ENCODE results near the gene DBF4B. TPM values are rescaled to one million over a fixed set of nuclear protein-coding genes. Genes with fewer than 3 reads are reported as not detected.
A peak's percentile ranks its signal among the peaks of the same experiment; 100 is the strongest.

Gene DBF4B
- total and polyA plus RNA-seq, 11 donors = 1.4 to 5.3 (median 3.8) TPM

DNA sequence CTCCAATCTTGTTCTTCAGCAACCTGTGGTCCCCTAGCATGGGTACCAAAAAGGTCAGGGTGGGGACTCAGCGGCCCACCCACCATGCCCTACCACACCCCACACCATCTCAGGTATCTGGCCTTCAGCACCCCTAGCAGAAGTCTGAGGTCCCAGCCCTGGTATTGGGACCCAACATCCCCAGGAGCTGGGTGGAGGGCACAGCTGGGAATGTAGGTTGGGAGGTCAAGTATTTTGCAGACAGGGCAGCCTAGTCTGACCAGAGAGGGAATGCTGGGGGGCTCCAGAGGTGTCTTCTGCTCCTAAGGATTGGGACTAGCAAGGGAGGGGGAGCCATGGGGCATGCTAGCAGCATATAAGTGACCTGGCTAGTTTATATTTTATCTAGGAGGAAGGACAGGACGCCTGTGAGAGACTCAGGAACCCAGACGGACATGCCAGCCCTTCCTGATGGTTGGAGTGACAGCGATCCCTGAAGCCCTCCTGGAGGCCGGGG lies 49.5 kb downstream of the DBF4B start:
- Histone ChIP-seq H3K4me1 (peaks cover 0 to 28% (median 9%) of the 10 kb centered on the region in 12 donors), H3K36me3 (no peaks in the 10 kb centered on the region), H3K27me3 (peaks cover 4 to 32% (median 13%) of the 10 kb centered on the region in 9 donors), H3K4me3 (peak overlapping the region in 3 of 12 donors; percentile 59 to 64 (median 61)), H3K9me3 (no peaks in the 10 kb centered on the region), H3K27ac (peak overlapping the region in 4 of 12 donors; percentile 14 to 55 (median 34))
- TF ChIP-seq, protein P1, sequence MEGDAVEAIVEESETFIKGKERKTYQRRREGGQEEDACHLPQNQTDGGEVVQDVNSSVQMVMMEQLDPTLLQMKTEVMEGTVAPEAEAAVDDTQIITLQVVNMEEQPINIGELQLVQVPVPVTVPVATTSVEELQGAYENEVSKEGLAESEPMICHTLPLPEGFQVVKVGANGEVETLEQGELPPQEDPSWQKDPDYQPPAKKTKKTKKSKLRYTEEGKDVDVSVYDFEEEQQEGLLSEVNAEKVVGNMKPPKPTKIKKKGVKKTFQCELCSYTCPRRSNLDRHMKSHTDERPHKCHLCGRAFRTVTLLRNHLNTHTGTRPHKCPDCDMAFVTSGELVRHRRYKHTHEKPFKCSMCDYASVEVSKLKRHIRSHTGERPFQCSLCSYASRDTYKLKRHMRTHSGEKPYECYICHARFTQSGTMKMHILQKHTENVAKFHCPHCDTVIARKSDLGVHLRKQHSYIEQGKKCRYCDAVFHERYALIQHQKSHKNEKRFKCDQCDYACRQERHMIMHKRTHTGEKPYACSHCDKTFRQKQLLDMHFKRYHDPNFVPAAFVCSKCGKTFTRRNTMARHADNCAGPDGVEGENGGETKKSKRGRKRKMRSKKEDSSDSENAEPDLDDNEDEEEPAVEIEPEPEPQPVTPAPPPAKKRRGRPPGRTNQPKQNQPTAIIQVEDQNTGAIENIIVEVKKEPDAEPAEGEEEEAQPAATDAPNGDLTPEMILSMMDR (IDR thresholded peaks at IDR 0.05) = no peak
- no peak for TF ChIP-seq POLR2A (IDR thresholded peaks at IDR 0.05)
- 31 to 43% (median 35%) methylated on average over 4 to 5 of the region's 5 CpGs for WGBS, 4 donors
- peak in 2 of 4 donors; percentile 2 to 14 for ATAC-seq
- no peak for DNase-seq
- intact Hi-C loops (cut with DNase I) = loop anchor here in 1 of 10 donors (10.0 kb wide), 1 partner anchor 63 kb away; no protein-coding TSS in a partner anchor

DNA sequence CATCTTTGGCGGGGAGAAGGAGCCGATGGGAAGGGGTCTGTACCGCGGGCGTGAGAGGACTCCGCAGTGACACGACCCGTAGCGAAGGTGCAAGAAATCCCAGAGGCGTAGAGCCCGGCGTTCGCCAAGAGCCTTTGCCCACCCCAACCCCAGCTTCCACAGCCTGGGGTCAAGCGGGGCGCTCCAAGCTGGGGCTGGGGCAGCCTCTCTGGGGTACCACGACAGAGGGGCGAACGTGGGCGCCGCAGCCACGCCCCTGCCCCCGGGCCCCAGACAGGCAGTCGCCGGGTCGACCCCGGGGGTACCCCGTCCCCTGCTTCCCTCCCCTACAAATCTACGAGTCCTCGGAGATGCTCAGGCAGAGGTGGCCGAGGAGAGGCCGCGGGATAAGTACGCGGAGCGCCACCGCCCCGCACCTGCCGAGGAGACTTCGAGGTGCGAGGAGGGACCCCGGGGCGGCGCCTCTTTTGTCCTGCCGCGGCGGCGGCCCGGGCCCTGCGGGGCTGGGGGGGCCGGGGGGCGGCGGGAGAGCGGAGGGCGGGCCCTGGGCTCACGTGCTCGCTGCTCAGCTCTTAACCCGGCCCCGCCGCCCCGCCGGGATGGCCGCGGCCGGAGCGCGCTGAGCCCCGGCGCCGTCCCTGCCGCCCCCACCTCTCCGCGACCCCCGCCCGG lies 50.1 kb downstream of the DBF4B start, which contains the start of gene ADAM11:
Gene ADAM11 (plus strand): TSS at position 575 of the 672 bp plus-strand sequence. CDS start 212 bp downstream, outside the sequence.
- ATAC-seq (peak in 2 of 4 donors; percentile 4 to 53), DNase-seq (peak in 1 of 5 donors; percentile 33)
- Histone ChIP-seq H3K9me3 (no peaks in the 10 kb centered on the region), H3K27me3 (peaks cover 4 to 32% (median 13%) of the 10 kb centered on the region in 9 donors), H3K36me3 (no peaks in the 10 kb centered on the region), H3K4me3 (peak within 1 kb of the TSS; percentile 29 to 64 (median 54)), H3K27ac (peak within 1 kb of the TSS in 5 of 12 donors; percentile 14 to 55 (median 33)), H3K4me1 (peaks cover 0 to 28% (median 9%) of the 10 kb centered on the region in 12 donors)
- whole genome bisulfite sequencing, 4 donors = 2 to 5% (median 4%) methylated on average over 41 to 74 of the region's 74 CpGs
- intact Hi-C loops (cut with DNase I) = loop anchor here in 1 of 10 donors (10.0 kb wide), 1 partner anchor 64 kb away; no protein-coding TSS in a partner anchor
- no peak for TF ChIP-seq POLR2A (IDR thresholded peaks at IDR 0.05)
- TF ChIP-seq, protein P1 (IDR thresholded peaks at IDR 0.05) = no peak

DNA sequence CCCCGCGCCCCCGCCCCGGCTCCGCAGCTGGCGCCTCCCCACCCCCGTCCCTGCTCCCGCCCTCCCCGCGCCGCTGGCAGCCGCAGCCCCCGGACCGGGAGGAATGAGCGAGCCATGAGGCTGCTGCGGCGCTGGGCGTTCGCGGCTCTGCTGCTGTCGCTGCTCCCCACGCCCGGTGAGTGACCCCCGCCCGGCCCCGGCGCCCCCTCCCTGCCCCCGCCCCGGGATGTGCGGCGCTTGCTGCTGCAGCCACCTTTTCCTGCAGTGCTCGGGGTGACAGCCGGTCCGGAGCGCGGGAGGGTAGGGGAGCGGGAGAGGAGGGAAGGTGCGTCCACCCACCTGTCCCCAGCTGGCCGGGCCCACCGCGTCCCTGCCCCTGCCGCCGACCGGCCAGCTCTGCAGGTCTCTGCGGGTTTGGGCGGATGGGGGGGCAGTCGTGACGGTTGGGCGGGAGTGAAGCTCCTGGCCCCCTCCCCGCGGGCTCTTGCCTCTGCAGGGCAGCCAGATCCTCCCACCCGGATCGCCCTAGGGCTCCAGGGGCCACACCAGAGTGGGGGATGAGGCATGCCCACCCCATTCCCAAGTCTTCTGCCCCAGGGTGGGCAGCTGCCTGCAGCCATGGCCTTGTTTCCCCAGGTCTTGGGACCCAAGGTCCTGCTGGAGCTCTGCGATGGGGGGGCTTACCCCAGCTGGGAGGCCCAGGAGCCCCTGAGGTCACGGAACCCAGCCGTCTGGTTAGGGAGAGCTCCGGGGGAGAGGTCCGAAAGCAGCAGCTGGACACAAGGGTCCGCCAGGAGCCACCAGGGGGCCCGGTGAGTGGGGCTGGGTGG lies 50.8 kb downstream of the DBF4B start:
- intact Hi-C loops (cut with DNase I) = loop anchor here in 1 of 10 donors (10.0 kb wide), 1 partner anchor 64 kb away; no protein-coding TSS in a partner anchor
- TF ChIP-seq POLR2A (IDR thresholded peaks at IDR 0.05) = no peak
- TF ChIP-seq, protein P1 (IDR thresholded peaks at IDR 0.05) = no peak
- Histone ChIP-seq H3K4me3 (peak overlapping the region; percentile 24 to 64 (median 54)), H3K36me3 (no peaks in the 10 kb centered on the region), H3K9me3 (no peaks in the 10 kb centered on the region), H3K27me3 (peaks cover 4 to 32% (median 13%) of the 10 kb centered on the region in 9 donors), H3K27ac (no peak overlapping the region), H3K4me1 (peaks cover 0 to 28% (median 9%) of the 10 kb centered on the region in 12 donors)
- 4 to 20% (median 5%) methylated on average over 11 to 60 of the region's 60 CpGs for WGBS, 4 donors
- DNase-seq (peak in 1 of 5 donors; percentile 27), ATAC-seq (no peak)
